Panc1 (cell line): Measurements from ENCODE around the gene EMC8. TPM values are rescaled to one million over a fixed set of nuclear protein-coding genes. Genes with fewer than 3 reads are reported as not detected.

Experiments
- ATAC-seq: fragments of 200-7000 bp; cut with Tn5 transposase; 2 replicates; pipeline ENCODE4 v1.9.1; 2020; ENCODE audit warnings: mild to moderate bottlenecking, moderate library complexity
- BruUV-seq: library from RNA; stranded (reverse); fragments of 400-500 nt; replicated peaks from 2 replicates; lab custom pipeline; 2021; lab: Mats Ljungman, UMichigan
- CTCF ChIA-PET: fragments of 300-600 bp; sonication (Branson Sonifier 250); formaldehyde crosslinking; loops from one replicate; lab custom pipeline; 2022; ENCODE audit warnings: antibody characterized with exemption; lab: Charles Lee
- POLR2A ChIA-PET: fragments of 300-600 bp; sonication (Branson Sonifier 250); formaldehyde crosslinking; loops from one replicate; lab custom pipeline; 2022; ENCODE audit warnings: antibody characterized with exemption; lab: Charles Lee
- DNase-seq: peaks from one replicate; pipeline ENCODE4 v3.0.0-alpha.2; 2010; ENCODE audit warnings: low read depth, low spot score
- H3K27ac ChIP-seq: 2 replicates; pipeline ENCODE4 v1.5.1; 2011; ENCODE audit warnings: mild to moderate bottlenecking, low read length, inconsistent platforms
- H3K27me3 ChIP-seq: fragments of 200-500 bp; sonication (Bioruptor generic); 2 replicates; pipeline ENCODE4 v1.6.0; 2014; ENCODE audit warnings: low read length, inconsistent platforms; ENCODE audit not compliant: control insufficient read depth, insufficient read depth
- H3K36me3 ChIP-seq: fragments of 200-500 bp; sonication (Bioruptor generic); 2 replicates; pipeline ENCODE4 v1.5.1; 2014; ENCODE audit warnings: inconsistent platforms, mild to moderate bottlenecking, low read length, moderate library complexity; ENCODE audit not compliant: control insufficient read depth, insufficient read depth
- H3K4me1 ChIP-seq: 2 replicates; pipeline ENCODE4 v1.5.1; 2011; ENCODE audit warnings: inconsistent platforms, mild to moderate bottlenecking, low read length, moderate library complexity; ENCODE audit not compliant: control insufficient read depth, insufficient read depth
- H3K4me3 ChIP-seq, 2 experiments: 2 replicates each; pipeline ENCODE4 v1.5.1; 2011 to 2012; ENCODE audit warnings: low read depth in 2 of 2, low read length in 2 of 2, mild to moderate bottlenecking in 2 of 2, inconsistent platforms in 1 of 2, moderate library complexity in 1 of 2
- H3K9me3 ChIP-seq: fragments of 200-500 bp; sonication (Bioruptor generic); 2 replicates; pipeline ENCODE4 v1.5.1; 2014; ENCODE audit warnings: low read depth, mild to moderate bottlenecking, inconsistent platforms, low read length, moderate library complexity; ENCODE audit not compliant: control insufficient read depth, insufficient read depth
- CTCF ChIP-seq: fragments of 450-650 bp; IDR thresholded peaks from 2 replicates; pipeline ENCODE4 v1.5.1; 2017; ENCODE audit warnings: mild to moderate bottlenecking
- POLR2AphosphoS5 ChIP-seq: IDR thresholded peaks from 2 replicates; pipeline ENCODE4 v1.6.1; 2012; ENCODE audit warnings: mild to moderate bottlenecking, low read depth, low read length, moderate library complexity
- REST ChIP-seq, 2 experiments: IDR thresholded peaks; 2 replicates each; pipeline ENCODE4 v1.6.1; 2011 to 2012; ENCODE audit warnings: low read depth in 2 of 2, control low read depth in 1 of 2, low read length in 1 of 2, mild to moderate bottlenecking in 1 of 2, moderate library complexity in 1 of 2; ENCODE audit not compliant: insufficient read depth in 1 of 2
- SIN3A ChIP-seq: IDR thresholded peaks from 2 replicates; pipeline ENCODE4 v1.6.1; 2012; ENCODE audit warnings: low read depth, mild to moderate bottlenecking, low read length, moderate library complexity, borderline replicate concordance; ENCODE audit not compliant: insufficient read depth
- TCF7L2 ChIP-seq: IDR thresholded peaks from 2 replicates; pipeline ENCODE4 v1.6.1; 2011; ENCODE audit warnings: mild to moderate bottlenecking, low read depth, low read length, inconsistent platforms
- in situ Hi-C: cut with HindIII; loops from 2 replicates; pipeline ENCODE4 v1.10.0; 2016; ENCODE audit warnings: low sequenced_read_pairs, low pct_unique_long_range_greater_than_20kb
- intact Hi-C: fragments of 100-400 bp; cut with micrococcal nuclease; formaldehyde crosslinking; loops from one replicate; pipeline ENCODE4 v1.10.0; 2022; ENCODE audit not compliant: unreplicated experiment
- total RNA-seq: library from RNA; stranded (reverse); gene quantifications from one replicate; pipeline ENCODE4 v1.2.1, GENCODE V29; 2021; ENCODE audit not compliant: unreplicated experiment

EMC8 gene
- total RNA-seq, 1 experiment from 2014 or later = 39.1 TPM

DNA sequence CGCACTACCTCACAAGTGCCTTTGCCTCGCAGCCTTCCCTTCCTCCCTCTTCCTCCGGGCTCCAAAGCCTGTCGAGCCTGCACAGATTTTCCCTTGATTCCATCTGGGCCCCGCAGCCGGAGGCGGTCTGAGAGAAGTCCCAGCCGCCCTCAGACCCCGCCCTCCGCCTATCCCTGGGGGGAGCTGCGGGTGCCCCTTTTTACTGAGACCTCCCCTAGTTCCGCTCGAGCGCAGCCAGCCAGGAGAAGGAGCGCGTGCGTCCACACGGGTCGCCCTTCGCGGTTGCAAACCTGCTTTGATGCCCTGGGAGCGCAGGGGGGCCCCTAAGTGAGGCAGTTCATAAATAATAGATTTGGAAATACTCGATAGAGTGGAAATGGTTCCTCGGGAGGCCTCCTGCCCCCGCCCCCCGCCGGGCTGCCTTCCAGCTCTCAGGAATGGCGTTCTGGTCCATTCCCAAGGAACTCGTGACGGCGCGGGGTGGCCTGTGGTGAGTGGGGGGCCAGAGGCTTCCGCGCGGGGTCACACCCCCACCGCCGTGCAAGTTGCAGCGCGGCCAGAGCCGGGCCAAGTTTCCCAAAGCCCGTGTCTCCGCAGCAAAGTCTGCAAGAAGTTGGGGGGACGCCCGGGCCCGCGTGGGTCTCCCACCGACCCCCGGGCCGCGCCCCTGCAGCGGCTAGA is 49.1 kb downstream of the EMC8 start:
- DNase-seq (no peak), ATAC-seq (peak; percentile 23)
- ChIA-PET POLR2A (no interaction called here), CTCF (no interaction called here)
- no TSS peak for BruUV-seq
- Histone ChIP-seq H3K4me1 (peaks cover 8% of the 10 kb centered on the region), H3K27me3 (no peaks in the 10 kb centered on the region), H3K36me3 (peaks cover 2% of the 10 kb centered on the region; the same call in 1 of the 2 replicates), H3K9me3 (no peaks in the 10 kb centered on the region), H3K4me3 (peak overlapping the region; percentile 41 to 51), H3K27ac (no peak overlapping the region)
- TF ChIP-seq SIN3A = no peak
- in situ Hi-C loops (no loop called here), intact Hi-C loops (no loop called here)

DNA sequence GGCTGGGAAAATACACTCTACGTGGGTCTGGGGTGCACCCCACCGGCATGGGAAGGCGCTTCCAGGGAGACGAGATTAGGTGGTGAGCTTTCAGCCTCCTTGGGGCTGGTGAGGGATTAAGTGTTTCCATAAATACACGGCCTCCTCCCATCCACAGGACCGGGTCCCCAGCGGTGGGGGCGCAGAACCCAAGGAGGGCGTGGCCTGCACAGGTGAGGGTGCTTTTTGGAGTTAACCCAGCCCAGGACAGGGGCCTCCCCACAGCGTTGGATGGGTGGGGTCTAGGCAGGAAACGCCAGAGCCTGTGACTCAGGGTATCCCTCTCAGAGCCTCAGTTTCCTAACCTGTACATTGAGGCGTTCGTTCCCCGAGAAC is 49.6 kb downstream of the EMC8 start:
- CTCF ChIA-PET = no interaction called here

More for the DNA sequence above, 49.6 kb downstream of the EMC8 start:
- in situ Hi-C loops (no loop called here), intact Hi-C loops (no loop called here)
- no TSS peak for BruUV-seq
- peaks cover 2% of the 10 kb centered on the region; the same call in 1 of the 2 replicates for H3K36me3 ChIP-seq
- POLR2A ChIA-PET = no interaction called here
- H3K27ac ChIP-seq = no peak overlapping the region
- peaks cover 8% of the 10 kb centered on the region for H3K4me1 ChIP-seq
- ATAC-seq = no peak
- peak overlapping the region in 1 of 2 experiments; percentile 51; a peak in 2 of 4 replicates for H3K4me3 ChIP-seq
- no peak for DNase-seq
- no peak for TF ChIP-seq REST (IDR thresholded peaks at IDR 0.05; ENCODE audit: insufficient read depth in 1 of 2, low read depth in 2 of 2, low read length in 1 of 2)
- no peak for TF ChIP-seq POLR2AphosphoS5
- no peak for TF ChIP-seq CTCF
- no peak for TF ChIP-seq TCF7L2
- TF ChIP-seq SIN3A = no peak
- no peaks in the 10 kb centered on the region for H3K27me3 ChIP-seq
- H3K9me3 ChIP-seq = no peaks in the 10 kb centered on the region
